Measurements from ENCODE around the gene ATP10B. TPM values are rescaled to one million over a fixed set of nuclear protein-coding genes. Genes with fewer than 3 reads are reported as not detected.

ATP10B gene
- total RNA-seq, 1 donor from 2014 or later, result 1.3 TPM

DNA sequence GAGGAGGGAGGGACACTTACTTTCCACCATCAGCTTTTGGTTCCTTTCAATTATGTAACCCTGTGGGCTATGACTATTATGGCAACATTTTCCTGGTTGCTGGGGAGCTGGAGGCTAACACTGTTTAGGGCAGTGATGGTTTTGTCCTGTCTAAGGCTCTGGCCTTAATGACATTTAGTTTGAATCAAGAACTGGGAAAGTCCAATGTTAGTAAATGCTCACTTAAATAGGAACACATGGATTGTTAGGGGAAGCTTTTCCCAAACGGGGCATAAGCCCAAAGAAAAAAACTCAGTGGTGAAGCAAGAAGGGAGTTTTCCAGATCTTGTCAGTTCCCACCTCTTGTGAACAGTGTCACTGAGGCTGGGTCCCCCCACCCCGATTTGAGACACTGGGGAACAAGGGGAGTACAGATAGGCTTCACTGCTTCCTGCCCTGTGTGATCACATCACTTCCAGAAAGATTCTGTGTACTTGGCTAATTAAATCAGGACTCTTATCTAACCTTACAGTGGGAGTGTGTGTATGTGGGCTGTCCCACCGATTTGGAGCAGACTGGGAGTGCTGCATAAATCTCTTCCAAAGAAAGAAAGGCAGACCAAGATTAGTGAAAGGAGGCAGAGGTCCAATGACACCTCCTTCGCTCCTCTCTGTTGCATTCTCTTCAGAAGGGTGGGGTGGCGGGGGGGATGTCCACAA, 223.9 kb downstream of the ATP10B start:
- FAIRE-seq (no peak), DNase-seq (ENCODE audit: low read depth) (no peak)
- H3K4me3 ChIP-seq (ENCODE audit: low read depth, low read length), result no peak overlapping the region
- H3K27me3 ChIP-seq (ENCODE audit: control insufficient read depth, insufficient read depth, low read length), result no peaks in the 10 kb centered on the region
- no peak for TF ChIP-seq CTCF (IDR thresholded peaks at IDR 0.05; ENCODE audit: insufficient read depth, low read length, severe bottlenecking)
- H3K36me3 ChIP-seq (ENCODE audit: control insufficient read depth, insufficient read depth, low read length), result no peaks in the 10 kb centered on the region

- FAIRE-seq, result no peak
- TF ChIP-seq CTCF (IDR thresholded peaks at IDR 0.05; ENCODE audit: insufficient read depth, low read length, severe bottlenecking), result no peak
- DNase-seq (ENCODE audit: low read depth), result no peak
- Histone ChIP-seq H3K4me3 (ENCODE audit: low read depth, low read length) (no peak overlapping the region), H3K27me3 (ENCODE audit: control insufficient read depth, insufficient read depth, low read length) (no peaks in the 10 kb centered on the region), H3K36me3 (ENCODE audit: control insufficient read depth, insufficient read depth, low read length) (no peaks in the 10 kb centered on the region)
Measured at GRCh38 chr5:160626322-160626721, 225.7 kb downstream of the ATP10B start.

GRCh38 chr5:160621526-160621925, 230.5 kb downstream of the ATP10B start:
- no peak for TF ChIP-seq CTCF (IDR thresholded peaks at IDR 0.05; ENCODE audit: insufficient read depth, low read length, severe bottlenecking)
- Histone ChIP-seq H3K27me3 (ENCODE audit: control insufficient read depth, insufficient read depth, low read length) (no peaks in the 10 kb centered on the region), H3K4me3 (ENCODE audit: low read depth, low read length) (no peak overlapping the region), H3K36me3 (ENCODE audit: control insufficient read depth, insufficient read depth, low read length) (no peaks in the 10 kb centered on the region)
- no peak for DNase-seq (ENCODE audit: low read depth)
- FAIRE-seq, result no peak

DNA sequence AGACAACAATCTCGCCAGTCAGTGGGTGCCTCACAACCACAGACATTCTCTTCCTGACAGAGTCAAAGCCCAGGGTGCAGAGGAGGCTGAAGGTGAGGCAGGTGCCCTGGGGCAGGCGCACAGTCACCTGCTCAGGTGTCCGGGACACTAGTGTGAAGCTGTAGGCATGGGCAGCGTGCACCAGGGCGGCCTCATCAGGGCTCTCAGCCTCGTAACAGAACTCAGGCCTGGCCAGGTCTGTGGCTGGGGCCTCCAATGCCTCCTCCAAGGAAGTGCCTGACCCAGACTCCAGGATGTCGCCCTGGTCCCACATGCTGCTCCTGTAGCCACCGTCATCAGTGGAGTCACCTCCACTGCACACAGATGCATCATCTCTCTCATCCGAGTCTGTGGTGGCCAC, 231.6 kb downstream of the ATP10B start:
- DNase-seq (ENCODE audit: low read depth), result no peak
- no peak for TF ChIP-seq CTCF (IDR thresholded peaks at IDR 0.05; ENCODE audit: insufficient read depth, low read length, severe bottlenecking)
- Histone ChIP-seq H3K4me3 (ENCODE audit: low read depth, low read length) (no peak overlapping the region), H3K27me3 (ENCODE audit: control insufficient read depth, insufficient read depth, low read length) (no peaks in the 10 kb centered on the region), H3K36me3 (ENCODE audit: control insufficient read depth, insufficient read depth, low read length) (no peaks in the 10 kb centered on the region)
- FAIRE-seq, result no peak

DNA sequence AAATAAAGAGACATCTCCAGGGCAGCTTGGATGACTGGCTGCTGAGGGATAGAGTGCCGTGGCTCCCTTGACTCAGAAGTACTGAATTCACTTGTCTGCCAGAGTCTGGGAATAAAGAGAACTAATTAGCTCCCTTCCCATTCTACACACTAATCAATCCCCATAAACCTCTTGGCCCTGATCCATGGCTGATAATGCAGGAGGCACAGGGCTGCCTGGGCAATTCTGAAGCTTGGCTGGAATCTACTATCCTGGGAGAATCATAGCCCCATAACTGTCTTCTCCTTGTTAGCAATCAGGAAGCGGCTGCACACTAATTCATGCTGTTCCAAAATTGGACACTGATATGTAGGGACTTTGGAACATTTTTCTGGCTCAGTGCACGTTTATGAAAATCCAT, 232.6 kb downstream of the ATP10B start:
- Histone ChIP-seq H3K4me3 (ENCODE audit: low read depth, low read length) (no peak overlapping the region), H3K27me3 (ENCODE audit: control insufficient read depth, insufficient read depth, low read length) (no peaks in the 10 kb centered on the region), H3K36me3 (ENCODE audit: control insufficient read depth, insufficient read depth, low read length) (no peaks in the 10 kb centered on the region)
- TF ChIP-seq CTCF (IDR thresholded peaks at IDR 0.05; ENCODE audit: insufficient read depth, low read length, severe bottlenecking), result no peak
- FAIRE-seq, result no peak
- no peak for DNase-seq (ENCODE audit: low read depth)

GRCh38 chr5:160618286-160618685, 233.7 kb downstream of the ATP10B start:
- H3K27me3 ChIP-seq (ENCODE audit: control insufficient read depth, insufficient read depth, low read length), result no peaks in the 10 kb centered on the region
- TF ChIP-seq CTCF (IDR thresholded peaks at IDR 0.05; ENCODE audit: insufficient read depth, low read length, severe bottlenecking), result no peak
- no peaks in the 10 kb centered on the region for H3K36me3 ChIP-seq (ENCODE audit: control insufficient read depth, insufficient read depth, low read length)
- no peak overlapping the region for H3K4me3 ChIP-seq (ENCODE audit: low read depth, low read length)
- no peak for FAIRE-seq
- DNase-seq (ENCODE audit: low read depth), result no peak
